ENCODE measurements around the gene GALNT10. TPM values are rescaled to one million over a fixed set of nuclear protein-coding genes. Genes with fewer than 3 reads are reported as not detected.

The GALNT10 gene
- polyA plus RNA-seq, 1 donor (not counting 4 experiments of a cell fraction or from before 2014, with no cell fraction given) = 17.9 TPM

DNA sequence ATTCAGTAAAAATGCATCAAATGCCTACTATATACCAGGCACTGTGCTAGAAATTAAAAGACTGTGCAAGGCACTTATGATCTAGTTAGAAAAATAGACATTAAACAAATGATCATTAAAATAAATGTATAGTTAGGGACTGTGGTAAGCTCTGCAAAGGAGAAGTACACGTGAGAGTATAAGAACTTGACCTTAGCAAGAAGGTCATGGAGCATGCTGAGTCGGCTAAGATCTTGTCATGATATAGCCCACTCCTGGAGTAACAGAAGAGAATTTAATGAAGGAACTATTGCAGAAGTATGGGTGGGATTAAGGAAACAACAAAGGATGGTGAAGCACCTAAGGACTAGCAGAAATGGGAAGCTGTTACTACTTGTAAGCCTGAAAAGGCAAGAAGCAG lies 231.8 kb downstream of the GALNT10 start:
- H3K36me3 ChIP-seq (ENCODE audit: control insufficient read depth in 2 of 2, extremely low read depth in 1 of 2, insufficient read depth in 2 of 2, low read length in 2 of 2) = peaks cover 3 to 5% of the 10 kb centered on the region in 2 experiments
- H3K4me1 ChIP-seq (ENCODE audit: control insufficient read depth, extremely low read depth, insufficient read depth, low read length) = no peaks in the 10 kb centered on the region
- H3K9ac ChIP-seq (ENCODE audit: control insufficient read depth, extremely low read depth, insufficient read depth, low read length) = no peak overlapping the region
- DNase-seq (ENCODE audit: low read depth, low spot score) = no peak
- H3K9me3 ChIP-seq (ENCODE audit: control insufficient read depth, low read depth, low read length) = no peaks in the 10 kb centered on the region
- no peaks in the 10 kb centered on the region for H3K27me3 ChIP-seq (ENCODE audit: control insufficient read depth, extremely low read depth, insufficient read depth, low read length)
- H3K4me3 ChIP-seq (ENCODE audit: control insufficient read depth in 2 of 3, extremely low read depth in 1 of 3, insufficient read depth in 2 of 3, low read depth in 1 of 3, low read length in 3 of 3) = no peak overlapping the region
- no peaks in the 10 kb centered on the region for H3K79me2 ChIP-seq (ENCODE audit: control insufficient read depth, insufficient read depth, low read length)
- dilution Hi-C loops (cut with MboI; ENCODE audit: extremely low pct_ligation_motif_present, low sequenced_read_pairs) = loop anchor here (25.0 kb wide), 1 partner anchor 360 kb away; no protein-coding TSS in a partner anchor
- H2AFZ ChIP-seq (ENCODE audit: control insufficient read depth, low read length) = no peak overlapping the region
- TF ChIP-seq, protein P1, sequence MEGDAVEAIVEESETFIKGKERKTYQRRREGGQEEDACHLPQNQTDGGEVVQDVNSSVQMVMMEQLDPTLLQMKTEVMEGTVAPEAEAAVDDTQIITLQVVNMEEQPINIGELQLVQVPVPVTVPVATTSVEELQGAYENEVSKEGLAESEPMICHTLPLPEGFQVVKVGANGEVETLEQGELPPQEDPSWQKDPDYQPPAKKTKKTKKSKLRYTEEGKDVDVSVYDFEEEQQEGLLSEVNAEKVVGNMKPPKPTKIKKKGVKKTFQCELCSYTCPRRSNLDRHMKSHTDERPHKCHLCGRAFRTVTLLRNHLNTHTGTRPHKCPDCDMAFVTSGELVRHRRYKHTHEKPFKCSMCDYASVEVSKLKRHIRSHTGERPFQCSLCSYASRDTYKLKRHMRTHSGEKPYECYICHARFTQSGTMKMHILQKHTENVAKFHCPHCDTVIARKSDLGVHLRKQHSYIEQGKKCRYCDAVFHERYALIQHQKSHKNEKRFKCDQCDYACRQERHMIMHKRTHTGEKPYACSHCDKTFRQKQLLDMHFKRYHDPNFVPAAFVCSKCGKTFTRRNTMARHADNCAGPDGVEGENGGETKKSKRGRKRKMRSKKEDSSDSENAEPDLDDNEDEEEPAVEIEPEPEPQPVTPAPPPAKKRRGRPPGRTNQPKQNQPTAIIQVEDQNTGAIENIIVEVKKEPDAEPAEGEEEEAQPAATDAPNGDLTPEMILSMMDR (optimal IDR thresholded peaks at IDR 0.05 in 1 of 3, IDR thresholded peaks at IDR 0.05 in 1 of 3, conservative IDR thresholded peaks at IDR 0.05 in 1 of 3; ENCODE audit: extremely low read depth in 1 of 3, insufficient read depth in 2 of 3, low read length in 3 of 3) = no peak
- no peak for TF ChIP-seq EZH2 (IDR thresholded peaks at IDR 0.05; ENCODE audit: low read length)
- H4K20me1 ChIP-seq (ENCODE audit: control insufficient read depth, extremely low read depth, insufficient read depth, low read length) = no peaks in the 10 kb centered on the region
- no peak overlapping the region for H3K27ac ChIP-seq (ENCODE audit: control insufficient read depth, insufficient read depth, low read length)
- no peak overlapping the region for H3K4me2 ChIP-seq (ENCODE audit: control insufficient read depth, extremely low read depth, insufficient read depth, low read depth, low read length)
- no peaks in the 10 kb centered on the region for H3K9me1 ChIP-seq (ENCODE audit: control insufficient read depth, extremely low read depth, insufficient read depth, low read length)
- FAIRE-seq = no peak

DNA sequence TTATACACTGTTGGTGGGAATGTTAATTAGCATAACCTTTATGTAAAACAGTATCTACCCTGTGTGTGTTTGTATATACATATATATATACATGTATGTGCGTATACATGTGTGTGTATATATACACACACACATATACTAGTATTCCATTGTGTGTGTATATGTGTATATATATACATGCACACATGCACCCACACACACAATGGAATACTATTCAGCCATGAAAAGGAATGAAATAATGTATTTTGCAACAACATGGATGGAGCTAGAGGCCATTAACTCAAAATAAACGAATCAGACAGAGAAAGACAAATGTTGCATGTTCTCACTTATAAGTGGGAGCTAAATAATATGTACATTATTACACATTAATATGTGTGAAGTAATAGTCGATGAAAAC lies 237.7 kb downstream of the GALNT10 start:
- no peak overlapping the region for H3K4me2 ChIP-seq (ENCODE audit: control insufficient read depth, extremely low read depth, insufficient read depth, low read depth, low read length)
- peaks cover 0 to 2% of the 10 kb centered on the region in 2 experiments for H3K36me3 ChIP-seq (ENCODE audit: control insufficient read depth in 2 of 2, extremely low read depth in 1 of 2, insufficient read depth in 2 of 2, low read length in 2 of 2)
- no peaks in the 10 kb centered on the region for H4K20me1 ChIP-seq (ENCODE audit: control insufficient read depth, extremely low read depth, insufficient read depth, low read length)
- DNase-seq (ENCODE audit: low read depth, low spot score) (no peak), FAIRE-seq (no peak)
- no peak overlapping the region for H3K27ac ChIP-seq (ENCODE audit: control insufficient read depth, insufficient read depth, low read length)
- no peak overlapping the region for H3K4me3 ChIP-seq (ENCODE audit: control insufficient read depth in 2 of 3, extremely low read depth in 1 of 3, insufficient read depth in 2 of 3, low read depth in 1 of 3, low read length in 3 of 3)
- no peaks in the 10 kb centered on the region for H3K27me3 ChIP-seq (ENCODE audit: control insufficient read depth, extremely low read depth, insufficient read depth, low read length)
- H3K79me2 ChIP-seq (ENCODE audit: control insufficient read depth, insufficient read depth, low read length) = no peaks in the 10 kb centered on the region
- no peaks in the 10 kb centered on the region for H3K9me3 ChIP-seq (ENCODE audit: control insufficient read depth, low read depth, low read length)
- no peak overlapping the region for H2AFZ ChIP-seq (ENCODE audit: control insufficient read depth, low read length)
- no peak for TF ChIP-seq EZH2 (IDR thresholded peaks at IDR 0.05; ENCODE audit: low read length)
- TF ChIP-seq, protein P1 (optimal IDR thresholded peaks at IDR 0.05 in 1 of 3, IDR thresholded peaks at IDR 0.05 in 1 of 3, conservative IDR thresholded peaks at IDR 0.05 in 1 of 3; ENCODE audit: extremely low read depth in 1 of 3, insufficient read depth in 2 of 3, low read length in 3 of 3) = no peak
- H3K9ac ChIP-seq (ENCODE audit: control insufficient read depth, extremely low read depth, insufficient read depth, low read length) = no peak overlapping the region
- dilution Hi-C loops (cut with MboI; ENCODE audit: extremely low pct_ligation_motif_present, low sequenced_read_pairs) = no loop called here
- no peaks in the 10 kb centered on the region for H3K4me1 ChIP-seq (ENCODE audit: control insufficient read depth, extremely low read depth, insufficient read depth, low read length)
- no peaks in the 10 kb centered on the region for H3K9me1 ChIP-seq (ENCODE audit: control insufficient read depth, extremely low read depth, insufficient read depth, low read length)

Measured in keratinocyte (primary cell).